Smooth muscle cell (in vitro differentiated cells): ENCODE measurements around the gene HDAC6. TPM values are rescaled to one million over a fixed set of nuclear protein-coding genes. Genes with fewer than 3 reads are reported as not detected.

Source experiments
- DNase-seq: peaks from one replicate; lab custom pipeline; 2025; ENCODE audit not compliant: unreplicated experiment; lab: John Stamatoyannopoulos, UW
- H2AFZ ChIP-seq: fragments of 200-600 bp; sonication (generic); 2 replicates; pipeline ENCODE4 v1.6.0; 2016; ENCODE audit warnings: antibody characterized with exemption, low read depth, mild to moderate bottlenecking
- H3F3A ChIP-seq: fragments of 200-600 bp; sonication (generic); 2 replicates; pipeline ENCODE4 v1.6.0; 2017; ENCODE audit warnings: antibody characterized with exemption, low read depth
- H3K27ac ChIP-seq: fragments of 200-600 bp; sonication (generic); 2 replicates; pipeline ENCODE4 v1.5.1; 2016; ENCODE audit warnings: low read depth, mild to moderate bottlenecking
- H3K27me3 ChIP-seq: fragments of 200-600 bp; sonication (generic); 2 replicates; pipeline ENCODE4 v1.6.1; 2016; ENCODE audit warnings: low read depth, mild to moderate bottlenecking
- H3K36me3 ChIP-seq: fragments of 200-600 bp; sonication (generic); 2 replicates; pipeline ENCODE4 v1.5.1; 2016; ENCODE audit warnings: low read depth
- H3K4me1 ChIP-seq: fragments of 200-600 bp; sonication (generic); 2 replicates; pipeline ENCODE4 v1.5.1; 2016; ENCODE audit warnings: low read depth
- H3K4me2 ChIP-seq: fragments of 200-600 bp; sonication (generic); 2 replicates; pipeline ENCODE4 v1.6.0; 2016; ENCODE audit warnings: mild to moderate bottlenecking
- H3K4me3 ChIP-seq: fragments of 200-600 bp; sonication (generic); 2 replicates; pipeline ENCODE4 v1.5.1; 2016; ENCODE audit warnings: mild to moderate bottlenecking
- H3K79me2 ChIP-seq: fragments of 200-600 bp; sonication (generic); 2 replicates; pipeline ENCODE4 v1.6.0; 2016; ENCODE audit warnings: low read depth, mild to moderate bottlenecking
- H3K9ac ChIP-seq: fragments of 200-600 bp; sonication (generic); 2 replicates; pipeline ENCODE4 v1.6.0; 2016; ENCODE audit warnings: low read depth
- H3K9me3 ChIP-seq: fragments of 200-600 bp; sonication (generic); replicated peaks from 2 replicates; pipeline ENCODE4 v1.5.1; 2016; ENCODE audit warnings: low read depth
- H4K20me1 ChIP-seq: fragments of 200-600 bp; sonication (generic); 2 replicates; pipeline ENCODE4 v1.6.0; 2016; ENCODE audit warnings: low read depth
- WGBS: methylation state at CpG from one replicate; pipeline ENCODE4 v1.1.7; 2016; ENCODE audit warnings: low lambda C conversion rate; 5-methylcytosine and 5-hydroxymethylcytosine counted together
- polyA plus RNA-seq: library from polyadenylated mRNA; unstranded; fragments of >200 nt; fragmentation: Nextera tagmentation; extraction: Ambion mirVana; gene quantifications from 2 replicates; pipeline ENCODE4 v1.2.1, GENCODE V29; 2016
- total RNA-seq: library from RNA; depleted of rRNA; stranded (reverse); fragments of >200 nt; gene quantifications from 2 replicates; pipeline ENCODE4 v1.2.3, GENCODE V29; 2014
- TF ChIP-seq, protein P1 (sequence below): fragments of 200-600 bp; sonication (generic); IDR thresholded peaks from 2 replicates; pipeline ENCODE4 v1.5.1; 2017; ENCODE audit warnings: borderline replicate concordance, mild to moderate bottlenecking, antibody characterized with exemption; ENCODE audit not compliant: insufficient read depth, poor library complexity, severe bottlenecking

HDAC6 gene
- total and polyA plus RNA-seq, 2 experiments from 2014 or later: 46.0 to 71.3 TPM

DNA sequence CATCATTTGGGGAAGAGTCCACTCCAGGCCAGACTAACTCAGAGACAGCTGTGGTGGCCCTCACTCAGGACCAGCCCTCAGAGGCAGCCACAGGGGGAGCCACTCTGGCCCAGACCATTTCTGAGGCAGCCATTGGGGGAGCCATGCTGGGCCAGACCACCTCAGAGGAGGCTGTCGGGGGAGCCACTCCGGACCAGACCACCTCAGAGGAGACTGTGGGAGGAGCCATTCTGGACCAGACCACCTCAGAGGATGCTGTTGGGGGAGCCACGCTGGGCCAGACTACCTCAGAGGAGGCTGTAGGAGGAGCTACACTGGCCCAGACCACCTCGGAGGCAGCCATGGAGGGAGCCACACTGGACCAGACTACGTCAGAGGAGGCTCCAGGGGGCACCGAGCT is 21.2 kb downstream of the HDAC6 start:
- H4K20me1 ChIP-seq: no peaks in the 10 kb centered on the region
- no peaks in the 10 kb centered on the region for H3K9me3 ChIP-seq
- no peak overlapping the region for H3K27ac ChIP-seq
- no peak overlapping the region for H3K9ac ChIP-seq
- DNase-seq: no peak
- H3K4me2 ChIP-seq: no peak overlapping the region
- no peaks in the 10 kb centered on the region for H3K27me3 ChIP-seq
- H2AFZ ChIP-seq: no peak overlapping the region
- H3K4me1 ChIP-seq: no peaks in the 10 kb centered on the region
- H3F3A ChIP-seq: no peaks in the 10 kb centered on the region
- TF ChIP-seq, protein P1, sequence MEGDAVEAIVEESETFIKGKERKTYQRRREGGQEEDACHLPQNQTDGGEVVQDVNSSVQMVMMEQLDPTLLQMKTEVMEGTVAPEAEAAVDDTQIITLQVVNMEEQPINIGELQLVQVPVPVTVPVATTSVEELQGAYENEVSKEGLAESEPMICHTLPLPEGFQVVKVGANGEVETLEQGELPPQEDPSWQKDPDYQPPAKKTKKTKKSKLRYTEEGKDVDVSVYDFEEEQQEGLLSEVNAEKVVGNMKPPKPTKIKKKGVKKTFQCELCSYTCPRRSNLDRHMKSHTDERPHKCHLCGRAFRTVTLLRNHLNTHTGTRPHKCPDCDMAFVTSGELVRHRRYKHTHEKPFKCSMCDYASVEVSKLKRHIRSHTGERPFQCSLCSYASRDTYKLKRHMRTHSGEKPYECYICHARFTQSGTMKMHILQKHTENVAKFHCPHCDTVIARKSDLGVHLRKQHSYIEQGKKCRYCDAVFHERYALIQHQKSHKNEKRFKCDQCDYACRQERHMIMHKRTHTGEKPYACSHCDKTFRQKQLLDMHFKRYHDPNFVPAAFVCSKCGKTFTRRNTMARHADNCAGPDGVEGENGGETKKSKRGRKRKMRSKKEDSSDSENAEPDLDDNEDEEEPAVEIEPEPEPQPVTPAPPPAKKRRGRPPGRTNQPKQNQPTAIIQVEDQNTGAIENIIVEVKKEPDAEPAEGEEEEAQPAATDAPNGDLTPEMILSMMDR: no peak
- 84% methylated on average over 6 of the region's 6 CpGs for WGBS
- H3K36me3 ChIP-seq: peaks cover 2% of the 10 kb centered on the region
- H3K79me2 ChIP-seq: no peaks in the 10 kb centered on the region
- no peak overlapping the region for H3K4me3 ChIP-seq

DNA sequence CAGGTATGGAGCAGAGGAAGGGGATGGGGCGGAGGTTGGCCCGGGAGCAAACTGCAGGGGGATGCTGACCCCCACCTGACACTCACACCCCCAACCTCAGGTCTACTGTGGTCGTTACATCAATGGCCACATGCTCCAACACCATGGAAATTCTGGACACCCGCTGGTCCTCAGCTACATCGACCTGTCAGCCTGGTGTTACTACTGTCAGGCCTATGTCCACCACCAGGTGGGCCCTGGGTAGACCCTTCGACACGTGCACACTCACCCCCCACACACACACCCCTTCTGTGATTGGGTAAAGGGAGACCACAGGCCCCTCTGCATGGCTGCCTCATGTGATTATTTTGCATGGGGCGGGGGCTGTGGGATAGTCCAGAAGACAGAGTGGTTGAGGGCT is 22.2 kb downstream of the HDAC6 start:
- 82% methylated on average over 8 of the region's 8 CpGs for WGBS
- Histone ChIP-seq H3K4me2 (no peak overlapping the region), H3K9me3 (no peaks in the 10 kb centered on the region), H3K36me3 (peaks cover 2% of the 10 kb centered on the region), H3K4me1 (no peaks in the 10 kb centered on the region), H2AFZ (no peak overlapping the region), H3K27me3 (no peaks in the 10 kb centered on the region), H3K27ac (no peak overlapping the region), H3K79me2 (no peaks in the 10 kb centered on the region), H4K20me1 (no peaks in the 10 kb centered on the region), H3K9ac (no peak overlapping the region), H3K4me3 (no peak overlapping the region), H3F3A (no peaks in the 10 kb centered on the region)
- no peak for DNase-seq
- TF ChIP-seq, protein P1: no peak

DNA sequence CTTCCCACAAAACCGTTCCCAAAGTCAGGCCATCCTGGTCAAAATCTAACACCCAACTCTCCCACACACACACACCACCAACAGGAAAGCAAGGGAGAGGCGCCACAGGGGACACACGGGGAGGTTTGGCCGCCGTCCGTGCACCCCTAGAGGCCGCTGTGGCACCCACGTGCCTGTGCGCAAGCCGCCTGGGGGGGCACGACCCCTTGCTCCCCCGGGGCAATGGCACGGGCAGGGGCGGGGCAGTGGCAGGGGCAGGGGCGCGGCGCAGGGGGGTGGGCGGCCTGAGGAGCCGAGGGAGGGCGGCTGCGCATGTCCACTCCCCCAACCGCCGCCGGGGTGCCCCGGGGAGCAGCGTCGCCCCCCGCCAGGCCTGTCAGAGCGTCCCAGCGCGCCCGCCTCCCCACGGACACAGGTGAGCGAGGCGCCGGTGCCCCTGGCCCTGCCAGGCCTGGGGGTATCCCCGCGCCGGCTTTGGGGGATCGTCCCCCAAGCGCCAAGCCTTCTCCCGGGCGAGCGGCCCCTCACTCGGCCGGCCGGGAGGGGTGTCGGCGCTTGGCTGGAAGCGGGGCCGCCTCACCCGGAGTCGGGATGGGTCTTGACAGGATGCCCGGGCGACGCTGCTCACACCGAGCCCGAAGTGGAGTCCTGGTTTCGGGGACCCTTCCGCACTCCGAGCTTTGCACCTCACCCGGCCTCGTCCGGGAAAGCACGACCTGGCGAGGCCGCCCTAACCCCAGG is 24.4 kb downstream of the HDAC6 start, which contains the start of gene ERAS:
Gene ERAS, plus strand, starts transcription at position 379 of the 741 bp plus-strand sequence. CDS start 2,611 bp downstream, outside the sequence.
- Histone ChIP-seq H3K9me3 (no peaks in the 10 kb centered on the region), H3K4me1 (no peaks in the 10 kb centered on the region), H3F3A (no peaks in the 10 kb centered on the region), H3K27me3 (peaks cover 11% of the 10 kb centered on the region), H3K4me3 (no peak within 1 kb of the TSS), H3K4me2 (no peak within 1 kb of the TSS), H4K20me1 (no peaks in the 10 kb centered on the region), H2AFZ (no peak within 1 kb of the TSS), H3K79me2 (no peaks in the 10 kb centered on the region), H3K36me3 (peaks cover 2% of the 10 kb centered on the region), H3K9ac (no peak within 1 kb of the TSS), H3K27ac (no peak within 1 kb of the TSS)
- no peak for DNase-seq
- 86% methylated on average over 31 of the region's 67 CpGs for WGBS
- TF ChIP-seq, protein P1: no peak
